NCI-H524 treated with DMSO at 0.1 percent for 48 hours (cell line): ENCODE results near the gene WFDC10B.
"Not testable (repeated sequence)": the region's sequence is repeated elsewhere in the genome, so short reads cannot be mapped to it uniquely, and the experiment has no call there.

ENCODE experiments used
- DNase-seq: peaks from one replicate; lab custom pipeline; 2025; lab: John Stamatoyannopoulos, UW

Gene WFDC10B

GRCh38 chr20:45647441-45648050, 57.3 kb downstream of the WFDC10B start:
- no peak for DNase-seq

- no peak for DNase-seq
Observed at GRCh38 chr20:45646875-45647274, 57.9 kb downstream of the WFDC10B start.

GRCh38 chr20:45645869-45646268, 59.0 kb downstream of the WFDC10B start:
- not testable (repeated sequence) for DNase-seq

- DNase-seq, result not testable (repeated sequence)
Observed at GRCh38 chr20:45641076-45641475, 63.7 kb downstream of the WFDC10B start.

- no peak for DNase-seq
Observed at GRCh38 chr20:45639687-45640086, 65.1 kb downstream of the WFDC10B start.

- DNase-seq, result no peak
Observed at GRCh38 chr20:45636513-45636912, 68.3 kb downstream of the WFDC10B start.
